ENCODE measurements around the gene STX2. TPM values are rescaled to one million over a fixed set of nuclear protein-coding genes. Genes with fewer than 3 reads are reported as not detected.

STX2 gene
- total and polyA plus RNA-seq, 10 of the 15 experiments (the other 5 are each of a cell fraction or from before 2014, with no cell fraction given): 6.0 to 22.2 (median 10.0) TPM

DNA sequence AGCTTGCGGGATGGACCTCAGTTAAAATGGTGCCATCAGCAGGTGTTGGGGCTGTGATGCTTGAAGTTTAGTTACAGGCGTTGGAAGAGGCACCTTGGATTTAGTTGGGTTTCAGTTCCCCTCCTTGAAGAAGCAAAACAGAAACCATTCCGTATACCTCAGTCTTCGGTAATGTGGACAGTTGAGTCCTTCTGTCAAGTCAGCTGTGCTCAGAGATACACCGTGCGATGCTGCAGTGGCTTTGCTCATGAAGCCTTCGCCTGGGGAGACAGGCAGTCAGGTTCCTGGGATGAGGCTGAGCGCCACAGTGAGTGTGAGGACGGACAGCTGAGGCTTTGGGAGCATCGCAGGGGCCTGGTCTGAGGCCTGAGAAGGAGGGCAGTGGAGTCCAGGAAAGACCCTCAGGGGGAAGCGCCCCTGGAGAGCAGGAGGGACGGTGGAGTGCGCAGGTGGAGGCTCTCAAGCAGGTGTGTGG, 40.2 kb upstream of the STX2 start (continued):
- TF ChIP-seq MEF2A (IDR thresholded peaks at IDR 0.05; ENCODE audit: insufficient read depth, low read depth, low read length) (no peak), ZNF207 (IDR thresholded peaks at IDR 0.05; ENCODE audit: borderline replicate concordance) (no peak), IKZF2 (IDR thresholded peaks at IDR 0.05) (peak; percentile 88 to 90), NBN (IDR thresholded peaks at IDR 0.05) (no peak), MTA2 (IDR thresholded peaks at IDR 0.05; ENCODE audit: low read depth) (peak; percentile 52; the same call in 1 of the 2 replicates), BRCA1 (IDR thresholded peaks at IDR 0.05; ENCODE audit: low read depth, low read length) (no peak), CHD2 (IDR thresholded peaks at IDR 0.05; ENCODE audit: borderline replicate concordance, low read depth, low read length) (0 out of 2 replicates have a peak, but pooled peaks have one; percentile 68), ZNF622 (IDR thresholded peaks at IDR 0.05) (no peak), BHLHE40 (IDR thresholded peaks at IDR 0.05; ENCODE audit: borderline replicate concordance in 1 of 2, low read depth in 2 of 2, low read length in 1 of 2) (peak; percentile 28 to 45; a peak in 2 of 4 replicates), BMI1 (IDR thresholded peaks at IDR 0.05; ENCODE audit: borderline replicate concordance) (no peak), LARP7 (IDR thresholded peaks at IDR 0.05) (peak; percentile 61; the same call in 1 of the 2 replicates), MEF2B (IDR thresholded peaks at IDR 0.05; ENCODE audit: partially characterized antibody, poor library complexity, severe bottlenecking) (peak; percentile 14), POLR2AphosphoS2 (IDR thresholded peaks at IDR 0.05; ENCODE audit: low read depth, low read length) (no peak; the same call in 1 of the 2 replicates), TBL1XR1 (IDR thresholded peaks at IDR 0.05; ENCODE audit: low read depth, low read length) (no peak), ZNF24 (IDR thresholded peaks at IDR 0.05) (no peak), CBX5 (IDR thresholded peaks at IDR 0.05; ENCODE audit: low read depth) (no peak), RUNX3 (IDR thresholded peaks at IDR 0.05; ENCODE audit: low read length) (peak; percentile 67), ASH2L (IDR thresholded peaks at IDR 0.05; ENCODE audit: borderline replicate concordance, low read depth) (no peak), KDM1A (IDR thresholded peaks at IDR 0.05; ENCODE audit: borderline replicate concordance) (no peak), FOXK2 (IDR thresholded peaks at IDR 0.05) (no peak), NFYA (IDR thresholded peaks at IDR 0.05; ENCODE audit: borderline replicate concordance, low read depth, low read length) (no peak), MXI1 (IDR thresholded peaks at IDR 0.05; ENCODE audit: low read depth, low read length) (peak; percentile 66), TCF7 (IDR thresholded peaks at IDR 0.05; ENCODE audit: borderline replicate concordance) (no peak), KAT2A (conservative IDR thresholded peaks at IDR 0.05; ENCODE audit: control insufficient read depth, low read depth, low read length) (no peak)
- TF ChIP-seq, protein P1, sequence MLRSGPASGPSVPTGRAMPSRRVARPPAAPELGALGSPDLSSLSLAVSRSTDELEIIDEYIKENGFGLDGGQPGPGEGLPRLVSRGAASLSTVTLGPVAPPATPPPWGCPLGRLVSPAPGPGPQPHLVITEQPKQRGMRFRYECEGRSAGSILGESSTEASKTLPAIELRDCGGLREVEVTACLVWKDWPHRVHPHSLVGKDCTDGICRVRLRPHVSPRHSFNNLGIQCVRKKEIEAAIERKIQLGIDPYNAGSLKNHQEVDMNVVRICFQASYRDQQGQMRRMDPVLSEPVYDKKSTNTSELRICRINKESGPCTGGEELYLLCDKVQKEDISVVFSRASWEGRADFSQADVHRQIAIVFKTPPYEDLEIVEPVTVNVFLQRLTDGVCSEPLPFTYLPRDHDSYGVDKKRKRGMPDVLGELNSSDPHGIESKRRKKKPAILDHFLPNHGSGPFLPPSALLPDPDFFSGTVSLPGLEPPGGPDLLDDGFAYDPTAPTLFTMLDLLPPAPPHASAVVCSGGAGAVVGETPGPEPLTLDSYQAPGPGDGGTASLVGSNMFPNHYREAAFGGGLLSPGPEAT (IDR thresholded peaks at IDR 0.05; ENCODE audit: low read depth): peak; percentile 58; the same call in 1 of the 2 replicates
- TF ChIP-seq, protein P2, sequence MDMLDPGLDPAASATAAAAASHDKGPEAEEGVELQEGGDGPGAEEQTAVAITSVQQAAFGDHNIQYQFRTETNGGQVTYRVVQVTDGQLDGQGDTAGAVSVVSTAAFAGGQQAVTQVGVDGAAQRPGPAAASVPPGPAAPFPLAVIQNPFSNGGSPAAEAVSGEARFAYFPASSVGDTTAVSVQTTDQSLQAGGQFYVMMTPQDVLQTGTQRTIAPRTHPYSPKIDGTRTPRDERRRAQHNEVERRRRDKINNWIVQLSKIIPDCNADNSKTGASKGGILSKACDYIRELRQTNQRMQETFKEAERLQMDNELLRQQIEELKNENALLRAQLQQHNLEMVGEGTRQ (IDR thresholded peaks at IDR 0.05; ENCODE audit: borderline replicate concordance, low read depth, low read length): no peak
- TF ChIP-seq, protein P3, sequence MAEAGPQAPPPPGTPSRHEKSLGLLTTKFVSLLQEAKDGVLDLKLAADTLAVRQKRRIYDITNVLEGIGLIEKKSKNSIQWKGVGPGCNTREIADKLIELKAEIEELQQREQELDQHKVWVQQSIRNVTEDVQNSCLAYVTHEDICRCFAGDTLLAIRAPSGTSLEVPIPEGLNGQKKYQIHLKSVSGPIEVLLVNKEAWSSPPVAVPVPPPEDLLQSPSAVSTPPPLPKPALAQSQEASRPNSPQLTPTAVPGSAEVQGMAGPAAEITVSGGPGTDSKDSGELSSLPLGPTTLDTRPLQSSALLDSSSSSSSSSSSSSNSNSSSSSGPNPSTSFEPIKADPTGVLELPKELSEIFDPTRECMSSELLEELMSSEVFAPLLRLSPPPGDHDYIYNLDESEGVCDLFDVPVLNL (IDR thresholded peaks at IDR 0.05; ENCODE audit: low read depth, low read length): no peak
- TF ChIP-seq, protein P4, sequence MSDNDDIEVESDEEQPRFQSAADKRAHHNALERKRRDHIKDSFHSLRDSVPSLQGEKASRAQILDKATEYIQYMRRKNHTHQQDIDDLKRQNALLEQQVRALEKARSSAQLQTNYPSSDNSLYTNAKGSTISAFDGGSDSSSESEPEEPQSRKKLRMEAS (IDR thresholded peaks at IDR 0.05; ENCODE audit: low read depth, low read length): no peak
- TF ChIP-seq, protein P5, sequence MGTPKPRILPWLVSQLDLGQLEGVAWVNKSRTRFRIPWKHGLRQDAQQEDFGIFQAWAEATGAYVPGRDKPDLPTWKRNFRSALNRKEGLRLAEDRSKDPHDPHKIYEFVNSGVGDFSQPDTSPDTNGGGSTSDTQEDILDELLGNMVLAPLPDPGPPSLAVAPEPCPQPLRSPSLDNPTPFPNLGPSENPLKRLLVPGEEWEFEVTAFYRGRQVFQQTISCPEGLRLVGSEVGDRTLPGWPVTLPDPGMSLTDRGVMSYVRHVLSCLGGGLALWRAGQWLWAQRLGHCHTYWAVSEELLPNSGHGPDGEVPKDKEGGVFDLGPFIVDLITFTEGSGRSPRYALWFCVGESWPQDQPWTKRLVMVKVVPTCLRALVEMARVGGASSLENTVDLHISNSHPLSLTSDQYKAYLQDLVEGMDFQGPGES (IDR thresholded peaks at IDR 0.05): no peak

Measured in GM12878 (cell line).